Islet precursor cell (in vitro differentiated cells): ENCODE measurements around the gene MKRN3.
"Not testable (repeated sequence)": the region's sequence is repeated elsewhere in the genome, so short reads cannot be mapped to it uniquely, and the experiment has no call there.

Experiments used
- DNase-seq: peaks from one replicate; pipeline ENCODE4 v3.0.0-alpha.2; 2018

MKRN3 gene

DNA sequence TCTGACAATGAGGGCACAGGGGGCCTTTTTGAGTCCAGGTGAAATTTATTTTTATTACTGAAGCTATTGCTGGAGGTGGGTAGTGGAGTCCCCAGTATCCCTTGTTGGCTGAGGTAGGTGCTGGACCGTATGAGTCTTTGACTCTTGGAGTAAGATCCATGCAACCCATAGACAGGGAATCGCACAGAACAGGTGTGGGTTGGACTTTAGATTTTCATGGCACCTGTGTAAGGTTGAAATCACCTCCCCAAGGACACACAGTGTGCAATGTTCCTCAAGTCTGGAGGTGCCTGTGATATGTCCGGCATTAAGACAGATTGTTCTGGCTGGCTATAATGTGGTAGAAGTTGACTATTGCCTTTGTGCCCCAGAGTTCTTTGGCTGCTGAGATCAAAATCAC lies 23.5 kb downstream of the MKRN3 start:
- no peak for DNase-seq

DNA sequence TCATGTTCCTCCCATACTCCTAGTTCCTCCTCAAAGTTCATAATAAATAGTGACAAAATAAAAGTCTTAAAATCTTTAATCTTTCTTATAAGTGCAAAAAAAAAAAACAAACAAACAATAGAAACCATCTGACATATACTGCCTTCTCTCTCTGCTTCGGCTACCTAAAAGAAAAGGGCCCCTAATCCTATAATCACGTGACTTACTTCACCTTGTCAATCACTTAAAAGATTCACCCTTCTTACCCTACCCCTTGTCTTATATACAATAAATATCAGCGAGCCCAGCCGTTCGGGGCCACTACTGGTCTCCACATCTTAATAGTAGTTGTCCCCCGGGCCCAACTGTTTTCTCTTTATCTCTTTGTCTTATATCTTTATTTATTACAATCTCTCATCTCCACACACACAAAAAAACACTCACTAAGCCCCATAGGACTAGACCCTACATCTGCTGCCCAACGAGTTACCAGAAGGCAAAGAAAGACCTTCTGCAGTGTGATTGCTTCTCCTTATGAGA lies 28.8 kb downstream of the MKRN3 start:
- DNase-seq, result no peak

GRCh38 chr15:23595368-23595767 lies 29.9 kb downstream of the MKRN3 start:
- DNase-seq, result no peak

GRCh38 chr15:23596736-23597135 lies 31.3 kb downstream of the MKRN3 start:
- DNase-seq, result no peak

GRCh38 chr15:23597278-23597677 lies 31.8 kb downstream of the MKRN3 start:
- DNase-seq, result not testable (repeated sequence)

- no peak for DNase-seq
These were observed 33.6 kb downstream of the MKRN3 start for GRCh38 chr15:23599053-23599452.

- no peak for DNase-seq
These were observed 36.6 kb downstream of the MKRN3 start for GRCh38 chr15:23602124-23602523.

DNA sequence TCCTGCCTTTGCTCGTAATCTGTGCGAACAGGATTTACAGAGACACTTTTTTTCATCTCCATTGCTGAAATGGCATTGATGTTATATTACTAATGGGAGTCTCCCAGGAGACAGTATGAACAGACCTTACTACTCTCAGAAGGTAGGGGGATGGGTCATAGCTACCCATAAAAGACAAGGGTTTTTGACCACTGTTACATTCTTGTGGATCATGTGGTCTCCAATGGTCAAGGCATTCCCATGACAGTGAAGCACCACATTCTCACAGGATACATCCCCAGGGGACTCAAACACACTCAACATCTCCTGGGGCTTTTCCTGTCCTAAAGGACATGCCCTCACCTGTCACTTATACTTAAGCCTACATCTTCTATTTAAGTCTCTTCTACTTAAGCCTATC lies 40.8 kb downstream of the MKRN3 start:
- DNase-seq, result no peak

DNA sequence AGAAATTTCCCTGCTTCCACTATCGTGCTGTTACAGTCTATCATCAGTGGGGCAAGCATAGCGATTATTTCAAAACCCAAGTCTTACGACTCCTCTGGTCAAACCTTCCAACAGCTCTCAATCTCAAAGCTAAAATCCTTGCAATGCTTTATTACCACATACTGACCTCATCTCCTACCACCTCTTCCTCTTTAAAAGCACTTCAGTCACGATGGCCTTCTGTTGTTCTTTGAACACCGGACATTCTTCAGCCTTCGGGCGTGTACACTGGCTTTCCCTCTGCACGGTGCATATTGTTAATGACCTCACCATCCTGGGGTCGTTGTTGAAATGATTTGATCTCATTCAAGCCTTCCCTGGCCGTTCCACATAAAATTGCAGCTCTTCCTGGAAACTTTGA lies 51.1 kb downstream of the MKRN3 start:
- no peak for DNase-seq
